Panc1 (cell line): ENCODE data around the gene CLSTN2. TPM values are rescaled to one million over a fixed set of nuclear protein-coding genes. Genes with fewer than 3 reads are reported as not detected.

ENCODE experiments used
- ATAC-seq: fragments of 200-7000 bp; cut with Tn5 transposase; 2 replicates; pipeline ENCODE4 v1.9.1; 2020; ENCODE audit warnings: mild to moderate bottlenecking, moderate library complexity
- BruUV-seq: library from RNA; stranded (reverse); fragments of 400-500 nt; replicated peaks from 2 replicates; lab custom pipeline; 2021; lab: Mats Ljungman, UMichigan
- CTCF ChIA-PET: fragments of 300-600 bp; sonication (Branson Sonifier 250); formaldehyde crosslinking; loops from one replicate; lab custom pipeline; 2022; ENCODE audit warnings: antibody characterized with exemption; lab: Charles Lee
- POLR2A ChIA-PET: fragments of 300-600 bp; sonication (Branson Sonifier 250); formaldehyde crosslinking; loops from one replicate; lab custom pipeline; 2022; ENCODE audit warnings: antibody characterized with exemption; lab: Charles Lee
- DNase-seq: peaks from one replicate; pipeline ENCODE4 v3.0.0-alpha.2; 2010; ENCODE audit warnings: low read depth, low spot score
- H3K27ac ChIP-seq: 2 replicates; pipeline ENCODE4 v1.5.1; 2011; ENCODE audit warnings: mild to moderate bottlenecking, low read length, inconsistent platforms
- H3K27me3 ChIP-seq: fragments of 200-500 bp; sonication (Bioruptor generic); 2 replicates; pipeline ENCODE4 v1.6.0; 2014; ENCODE audit warnings: low read length, inconsistent platforms; ENCODE audit not compliant: control insufficient read depth, insufficient read depth
- H3K36me3 ChIP-seq: fragments of 200-500 bp; sonication (Bioruptor generic); 2 replicates; pipeline ENCODE4 v1.5.1; 2014; ENCODE audit warnings: inconsistent platforms, mild to moderate bottlenecking, low read length, moderate library complexity; ENCODE audit not compliant: control insufficient read depth, insufficient read depth
- H3K4me1 ChIP-seq: 2 replicates; pipeline ENCODE4 v1.5.1; 2011; ENCODE audit warnings: inconsistent platforms, mild to moderate bottlenecking, low read length, moderate library complexity; ENCODE audit not compliant: control insufficient read depth, insufficient read depth
- H3K4me3 ChIP-seq, 2 experiments: 2 replicates each; pipeline ENCODE4 v1.5.1; 2011 to 2012; ENCODE audit warnings: low read depth in 2 of 2, low read length in 2 of 2, mild to moderate bottlenecking in 2 of 2, inconsistent platforms in 1 of 2, moderate library complexity in 1 of 2
- H3K9me3 ChIP-seq: fragments of 200-500 bp; sonication (Bioruptor generic); 2 replicates; pipeline ENCODE4 v1.5.1; 2014; ENCODE audit warnings: low read depth, mild to moderate bottlenecking, inconsistent platforms, low read length, moderate library complexity; ENCODE audit not compliant: control insufficient read depth, insufficient read depth
- POLR2AphosphoS5 ChIP-seq: IDR thresholded peaks from 2 replicates; pipeline ENCODE4 v1.6.1; 2012; ENCODE audit warnings: mild to moderate bottlenecking, low read depth, low read length, moderate library complexity
- SIN3A ChIP-seq: IDR thresholded peaks from 2 replicates; pipeline ENCODE4 v1.6.1; 2012; ENCODE audit warnings: low read depth, mild to moderate bottlenecking, low read length, moderate library complexity, borderline replicate concordance; ENCODE audit not compliant: insufficient read depth
- TCF7L2 ChIP-seq: IDR thresholded peaks from 2 replicates; pipeline ENCODE4 v1.6.1; 2011; ENCODE audit warnings: mild to moderate bottlenecking, low read depth, low read length, inconsistent platforms
- in situ Hi-C: cut with HindIII; loops from 2 replicates; pipeline ENCODE4 v1.10.0; 2016; ENCODE audit warnings: low sequenced_read_pairs, low pct_unique_long_range_greater_than_20kb
- intact Hi-C: fragments of 100-400 bp; cut with micrococcal nuclease; formaldehyde crosslinking; loops from one replicate; pipeline ENCODE4 v1.10.0; 2022; ENCODE audit not compliant: unreplicated experiment
- total RNA-seq: library from RNA; stranded (reverse); gene quantifications from one replicate; pipeline ENCODE4 v1.2.1, GENCODE V29; 2021; ENCODE audit not compliant: unreplicated experiment
- TF ChIP-seq, protein P1 (sequence below), 2 experiments: IDR thresholded peaks; 2 replicates each; pipeline ENCODE4 v1.6.1; 2011 to 2012; ENCODE audit warnings: low read depth in 2 of 2, control low read depth in 1 of 2, low read length in 1 of 2, mild to moderate bottlenecking in 1 of 2, moderate library complexity in 1 of 2; ENCODE audit not compliant: insufficient read depth in 1 of 2
- TF ChIP-seq, protein P2 (sequence below): fragments of 450-650 bp; IDR thresholded peaks from 2 replicates; pipeline ENCODE4 v1.5.1; 2017; ENCODE audit warnings: mild to moderate bottlenecking

Gene CLSTN2
- total RNA-seq, 1 experiment from 2014 or later = 0.03 TPM

DNA sequence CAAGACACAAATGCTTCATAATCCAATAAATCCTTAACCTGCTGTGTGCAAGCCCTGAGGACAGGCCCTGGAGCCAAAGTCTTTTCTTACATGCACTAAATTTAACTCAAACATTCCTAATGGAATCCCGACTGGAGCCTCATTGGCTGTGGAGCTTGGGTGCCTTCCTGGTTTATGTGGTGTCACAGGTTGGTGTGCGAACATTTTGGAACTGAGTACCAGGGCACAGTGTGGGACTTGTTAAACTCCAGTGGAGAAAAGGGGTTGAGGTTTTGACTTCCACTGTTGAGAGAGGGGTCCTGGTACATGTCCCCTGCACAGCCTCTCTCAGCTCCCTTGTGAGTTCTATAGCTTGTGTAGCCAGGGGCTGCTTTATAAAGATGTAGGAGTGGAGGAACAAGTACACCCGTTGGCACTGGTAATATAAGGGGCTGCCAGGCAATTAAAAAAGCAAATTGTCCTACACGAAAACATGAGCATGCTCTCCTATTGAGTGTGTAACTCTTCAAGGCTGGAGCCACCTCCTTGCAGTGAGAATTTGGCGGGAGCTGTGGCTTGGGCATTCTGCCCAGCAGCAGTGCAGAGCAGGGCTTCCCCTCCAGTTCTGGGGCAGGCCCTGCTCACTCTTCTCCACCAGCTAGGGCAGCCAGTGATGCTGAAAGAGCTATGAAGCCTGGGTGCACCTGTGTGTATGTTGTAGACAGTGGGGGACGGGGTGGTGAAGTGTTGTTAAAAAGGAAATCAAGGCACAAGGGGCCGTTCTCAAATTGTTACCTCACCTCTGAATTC, 218.1 kb downstream of the CLSTN2 start:
- no peaks in the 10 kb centered on the region for H3K36me3 ChIP-seq
- no TSS peak for BruUV-seq
- no peak for DNase-seq
- ATAC-seq = no peak
- TF ChIP-seq SIN3A = no peak
- no peak overlapping the region for H3K27ac ChIP-seq
- POLR2A ChIA-PET = no interaction called here
- no peaks in the 10 kb centered on the region for H3K4me1 ChIP-seq
- H3K27me3 ChIP-seq = no peaks in the 10 kb centered on the region
- in situ Hi-C loops = no loop called here
- H3K4me3 ChIP-seq = no peak overlapping the region
- CTCF ChIA-PET = interaction anchor here (0.6 kb wide), 1 partner anchor 123 kb away, joined by 11 read pairs; no protein-coding TSS in a partner anchor
- H3K9me3 ChIP-seq = no peaks in the 10 kb centered on the region
- intact Hi-C loops = no loop called here

DNA sequence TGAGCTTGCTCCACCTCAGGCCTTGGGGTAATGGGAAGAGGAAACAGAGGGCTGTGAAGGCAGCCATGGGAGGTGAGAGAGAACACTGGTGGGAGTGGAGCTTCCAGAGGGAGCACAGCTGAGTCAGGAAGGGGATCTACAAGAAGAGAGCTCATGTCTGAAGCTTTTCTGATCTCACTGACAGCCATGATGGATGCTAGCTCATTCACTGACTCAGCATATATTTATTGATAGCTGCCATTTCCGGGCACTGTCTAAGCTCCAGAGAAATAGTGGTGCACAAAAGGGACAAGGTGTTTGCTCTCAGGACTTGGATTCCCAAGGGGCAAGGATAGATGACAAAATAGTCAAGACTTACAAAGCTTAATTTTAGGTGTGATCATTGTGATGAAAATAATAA, 218.8 kb downstream of the CLSTN2 start:
- CTCF ChIA-PET = interaction anchor here (0.6 kb wide), 1 partner anchor 124 kb away, joined by 11 read pairs; no protein-coding TSS in a partner anchor
- DNase-seq (no peak), ATAC-seq (no peak)
- no peak overlapping the region for H3K4me3 ChIP-seq
- H3K9me3 ChIP-seq = no peaks in the 10 kb centered on the region
- H3K27ac ChIP-seq = no peak overlapping the region
- intact Hi-C loops (no loop called here), in situ Hi-C loops (no loop called here)
- TF ChIP-seq, protein P1, sequence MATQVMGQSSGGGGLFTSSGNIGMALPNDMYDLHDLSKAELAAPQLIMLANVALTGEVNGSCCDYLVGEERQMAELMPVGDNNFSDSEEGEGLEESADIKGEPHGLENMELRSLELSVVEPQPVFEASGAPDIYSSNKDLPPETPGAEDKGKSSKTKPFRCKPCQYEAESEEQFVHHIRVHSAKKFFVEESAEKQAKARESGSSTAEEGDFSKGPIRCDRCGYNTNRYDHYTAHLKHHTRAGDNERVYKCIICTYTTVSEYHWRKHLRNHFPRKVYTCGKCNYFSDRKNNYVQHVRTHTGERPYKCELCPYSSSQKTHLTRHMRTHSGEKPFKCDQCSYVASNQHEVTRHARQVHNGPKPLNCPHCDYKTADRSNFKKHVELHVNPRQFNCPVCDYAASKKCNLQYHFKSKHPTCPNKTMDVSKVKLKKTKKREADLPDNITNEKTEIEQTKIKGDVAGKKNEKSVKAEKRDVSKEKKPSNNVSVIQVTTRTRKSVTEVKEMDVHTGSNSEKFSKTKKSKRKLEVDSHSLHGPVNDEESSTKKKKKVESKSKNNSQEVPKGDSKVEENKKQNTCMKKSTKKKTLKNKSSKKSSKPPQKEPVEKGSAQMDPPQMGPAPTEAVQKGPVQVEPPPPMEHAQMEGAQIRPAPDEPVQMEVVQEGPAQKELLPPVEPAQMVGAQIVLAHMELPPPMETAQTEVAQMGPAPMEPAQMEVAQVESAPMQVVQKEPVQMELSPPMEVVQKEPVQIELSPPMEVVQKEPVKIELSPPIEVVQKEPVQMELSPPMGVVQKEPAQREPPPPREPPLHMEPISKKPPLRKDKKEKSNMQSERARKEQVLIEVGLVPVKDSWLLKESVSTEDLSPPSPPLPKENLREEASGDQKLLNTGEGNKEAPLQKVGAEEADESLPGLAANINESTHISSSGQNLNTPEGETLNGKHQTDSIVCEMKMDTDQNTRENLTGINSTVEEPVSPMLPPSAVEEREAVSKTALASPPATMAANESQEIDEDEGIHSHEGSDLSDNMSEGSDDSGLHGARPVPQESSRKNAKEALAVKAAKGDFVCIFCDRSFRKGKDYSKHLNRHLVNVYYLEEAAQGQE (IDR thresholded peaks at IDR 0.05; ENCODE audit: insufficient read depth in 1 of 2, low read depth in 2 of 2, low read length in 1 of 2) = no peak
- TF ChIP-seq SIN3A (no peak), POLR2AphosphoS5 (no peak), TCF7L2 (no peak)
- TF ChIP-seq, protein P2, sequence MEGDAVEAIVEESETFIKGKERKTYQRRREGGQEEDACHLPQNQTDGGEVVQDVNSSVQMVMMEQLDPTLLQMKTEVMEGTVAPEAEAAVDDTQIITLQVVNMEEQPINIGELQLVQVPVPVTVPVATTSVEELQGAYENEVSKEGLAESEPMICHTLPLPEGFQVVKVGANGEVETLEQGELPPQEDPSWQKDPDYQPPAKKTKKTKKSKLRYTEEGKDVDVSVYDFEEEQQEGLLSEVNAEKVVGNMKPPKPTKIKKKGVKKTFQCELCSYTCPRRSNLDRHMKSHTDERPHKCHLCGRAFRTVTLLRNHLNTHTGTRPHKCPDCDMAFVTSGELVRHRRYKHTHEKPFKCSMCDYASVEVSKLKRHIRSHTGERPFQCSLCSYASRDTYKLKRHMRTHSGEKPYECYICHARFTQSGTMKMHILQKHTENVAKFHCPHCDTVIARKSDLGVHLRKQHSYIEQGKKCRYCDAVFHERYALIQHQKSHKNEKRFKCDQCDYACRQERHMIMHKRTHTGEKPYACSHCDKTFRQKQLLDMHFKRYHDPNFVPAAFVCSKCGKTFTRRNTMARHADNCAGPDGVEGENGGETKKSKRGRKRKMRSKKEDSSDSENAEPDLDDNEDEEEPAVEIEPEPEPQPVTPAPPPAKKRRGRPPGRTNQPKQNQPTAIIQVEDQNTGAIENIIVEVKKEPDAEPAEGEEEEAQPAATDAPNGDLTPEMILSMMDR = no peak
- BruUV-seq = no TSS peak
- no peaks in the 10 kb centered on the region for H3K4me1 ChIP-seq
- POLR2A ChIA-PET = no interaction called here
- no peaks in the 10 kb centered on the region for H3K27me3 ChIP-seq
- no peaks in the 10 kb centered on the region for H3K36me3 ChIP-seq

DNA sequence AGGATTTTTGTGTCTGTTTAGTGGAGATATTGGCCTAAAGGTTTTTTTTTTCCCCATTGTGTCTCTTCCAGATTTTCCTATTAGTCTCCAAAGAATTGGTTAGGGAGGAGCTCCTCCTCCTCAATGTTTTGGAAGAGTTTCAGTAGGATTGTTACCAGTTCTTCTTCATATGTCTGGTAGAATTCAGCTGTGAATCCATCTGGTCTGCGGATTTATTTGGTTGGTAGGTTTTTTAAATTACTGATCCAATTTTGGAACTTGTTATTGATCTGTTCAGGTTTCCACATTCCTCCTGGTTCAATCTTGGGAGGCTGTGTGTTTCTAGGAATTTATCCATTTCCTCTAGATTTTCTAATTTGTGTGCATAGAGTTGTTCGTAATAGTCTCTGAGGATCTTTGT, 222.2 kb downstream of the CLSTN2 start:
- Histone ChIP-seq H3K27me3 (no peaks in the 10 kb centered on the region), H3K9me3 (no peaks in the 10 kb centered on the region), H3K36me3 (no peaks in the 10 kb centered on the region), H3K4me1 (no peaks in the 10 kb centered on the region), H3K27ac (no peak overlapping the region), H3K4me3 (no peak overlapping the region)
- ChIA-PET POLR2A (no interaction called here), CTCF (no interaction called here)
- ATAC-seq (no peak), DNase-seq (no peak)
- no TSS peak for BruUV-seq
- in situ Hi-C loops = no loop called here
- TF ChIP-seq, protein P1 (IDR thresholded peaks at IDR 0.05; ENCODE audit: insufficient read depth in 1 of 2, low read depth in 2 of 2, low read length in 1 of 2) = no peak
- TF ChIP-seq SIN3A (no peak), TCF7L2 (no peak), POLR2AphosphoS5 (no peak)
- TF ChIP-seq, protein P2 = no peak
- intact Hi-C loops = no loop called here
